Nephron (organoid): ENCODE results near the gene KSR2.

ENCODE experiments used
- H3K27ac Mint-ChIP-seq, 3 experiments: 2 replicates each; pipeline ENCODE4 v1.8.0; 2020; ENCODE audit warnings: mixed read lengths in 3 of 3, mild to moderate bottlenecking in 2 of 3, moderate library complexity in 1 of 3
- H3K27me3 Mint-ChIP-seq: 2 replicates; pipeline ENCODE4 v1.8.0; 2021; ENCODE audit warnings: low read depth, mild to moderate bottlenecking, moderate library complexity, mixed read lengths
- H3K36me3 Mint-ChIP-seq: 2 replicates; pipeline ENCODE4 v1.8.0; 2020; ENCODE audit warnings: low read depth, mixed read lengths
- H3K4me1 Mint-ChIP-seq: 2 replicates; pipeline ENCODE4 v1.8.0; 2020; ENCODE audit warnings: mixed read lengths
- H3K4me3 Mint-ChIP-seq, 3 experiments: 2 replicates each; pipeline ENCODE4 v1.8.0; 2020; ENCODE audit warnings: mild to moderate bottlenecking in 3 of 3, mixed read lengths in 3 of 3, moderate library complexity in 2 of 3
- H3K9me3 Mint-ChIP-seq: 2 replicates; pipeline ENCODE4 v1.8.0; 2020; ENCODE audit warnings: mixed read lengths
- TF ChIP-seq, protein P1 (sequence below), 3 experiments: fragments of 200-600 bp; sonication (generic); IDR thresholded peaks; one replicate each; pipeline ENCODE4 v1.5.0; 2021; ENCODE audit warnings: antibody characterized with exemption in 3 of 3; ENCODE audit not compliant: unreplicated experiment in 3 of 3

Gene KSR2

GRCh38 chr12:117440384-117440783 lies 528.4 kb downstream of the KSR2 start:
- Mint-ChIP-seq H3K9me3 (no peaks in the 10 kb centered on the region), H3K4me3 (no peak overlapping the region), H3K4me1 (peaks cover 10% of the 10 kb centered on the region), H3K36me3 (no peaks in the 10 kb centered on the region), H3K27ac (no peak overlapping the region), H3K27me3 (peaks cover 36% of the 10 kb centered on the region)
- TF ChIP-seq, protein P1, sequence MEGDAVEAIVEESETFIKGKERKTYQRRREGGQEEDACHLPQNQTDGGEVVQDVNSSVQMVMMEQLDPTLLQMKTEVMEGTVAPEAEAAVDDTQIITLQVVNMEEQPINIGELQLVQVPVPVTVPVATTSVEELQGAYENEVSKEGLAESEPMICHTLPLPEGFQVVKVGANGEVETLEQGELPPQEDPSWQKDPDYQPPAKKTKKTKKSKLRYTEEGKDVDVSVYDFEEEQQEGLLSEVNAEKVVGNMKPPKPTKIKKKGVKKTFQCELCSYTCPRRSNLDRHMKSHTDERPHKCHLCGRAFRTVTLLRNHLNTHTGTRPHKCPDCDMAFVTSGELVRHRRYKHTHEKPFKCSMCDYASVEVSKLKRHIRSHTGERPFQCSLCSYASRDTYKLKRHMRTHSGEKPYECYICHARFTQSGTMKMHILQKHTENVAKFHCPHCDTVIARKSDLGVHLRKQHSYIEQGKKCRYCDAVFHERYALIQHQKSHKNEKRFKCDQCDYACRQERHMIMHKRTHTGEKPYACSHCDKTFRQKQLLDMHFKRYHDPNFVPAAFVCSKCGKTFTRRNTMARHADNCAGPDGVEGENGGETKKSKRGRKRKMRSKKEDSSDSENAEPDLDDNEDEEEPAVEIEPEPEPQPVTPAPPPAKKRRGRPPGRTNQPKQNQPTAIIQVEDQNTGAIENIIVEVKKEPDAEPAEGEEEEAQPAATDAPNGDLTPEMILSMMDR (IDR thresholded peaks at IDR 0.05; ENCODE audit: unreplicated experiment in 3 of 3) = no peak

DNA sequence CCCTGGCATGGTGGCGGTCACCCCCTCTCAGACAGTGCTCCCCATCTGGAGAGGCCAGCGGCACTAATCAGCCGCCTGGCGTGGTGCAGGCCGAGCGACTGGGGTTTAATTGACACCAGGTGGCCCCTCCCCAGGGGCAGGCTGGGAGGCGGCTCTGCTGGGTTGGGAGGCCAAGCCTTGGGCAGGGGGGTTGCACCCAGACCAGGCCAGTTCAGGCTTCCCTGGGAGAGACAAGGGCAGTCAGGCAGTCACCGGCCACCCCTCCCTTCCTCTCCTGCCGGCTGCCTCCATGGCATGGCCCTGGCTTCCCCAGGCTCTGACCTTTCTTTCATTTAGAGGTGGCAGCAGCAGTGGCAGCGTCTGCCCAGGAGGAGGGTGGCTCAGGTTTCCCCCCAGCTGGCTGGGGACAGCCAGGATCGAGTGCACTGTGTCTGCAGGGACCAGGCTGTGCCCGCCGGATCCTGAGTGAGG lies 529.2 kb downstream of the KSR2 start:
- Mint-ChIP-seq H3K4me1 (peaks cover 10% of the 10 kb centered on the region), H3K27me3 (peaks cover 36% of the 10 kb centered on the region), H3K36me3 (no peaks in the 10 kb centered on the region), H3K9me3 (no peaks in the 10 kb centered on the region), H3K27ac (no peak overlapping the region), H3K4me3 (no peak overlapping the region)
- TF ChIP-seq, protein P1 (IDR thresholded peaks at IDR 0.05; ENCODE audit: unreplicated experiment in 3 of 3) = no peak

GRCh38 chr12:117438809-117439208 lies 530.0 kb downstream of the KSR2 start:
- no peak overlapping the region for H3K27ac Mint-ChIP-seq
- TF ChIP-seq, protein P1 (IDR thresholded peaks at IDR 0.05; ENCODE audit: unreplicated experiment in 3 of 3) = no peak
- no peak overlapping the region for H3K4me3 Mint-ChIP-seq
- peaks cover 10% of the 10 kb centered on the region for H3K4me1 Mint-ChIP-seq
- no peaks in the 10 kb centered on the region for H3K36me3 Mint-ChIP-seq
- no peaks in the 10 kb centered on the region for H3K9me3 Mint-ChIP-seq
- peaks cover 30% of the 10 kb centered on the region for H3K27me3 Mint-ChIP-seq

GRCh38 chr12:117437516-117438255 lies 531.1 kb downstream of the KSR2 start:
- H3K9me3 Mint-ChIP-seq = no peaks in the 10 kb centered on the region
- TF ChIP-seq, protein P1 (IDR thresholded peaks at IDR 0.05; ENCODE audit: unreplicated experiment in 3 of 3) = no peak
- no peaks in the 10 kb centered on the region for H3K36me3 Mint-ChIP-seq
- H3K27ac Mint-ChIP-seq = no peak overlapping the region
- H3K4me1 Mint-ChIP-seq = peaks cover 10% of the 10 kb centered on the region
- no peak overlapping the region for H3K4me3 Mint-ChIP-seq
- H3K27me3 Mint-ChIP-seq = peaks cover 22% of the 10 kb centered on the region

- TF ChIP-seq, protein P1 (IDR thresholded peaks at IDR 0.05; ENCODE audit: unreplicated experiment in 3 of 3) = no peak
- Mint-ChIP-seq H3K9me3 (no peaks in the 10 kb centered on the region), H3K36me3 (no peaks in the 10 kb centered on the region), H3K27ac (no peak overlapping the region), H3K4me3 (no peak overlapping the region), H3K4me1 (peaks cover 10% of the 10 kb centered on the region), H3K27me3 (peaks cover 4% of the 10 kb centered on the region)
These were observed 534.9 kb downstream of the KSR2 start for GRCh38 chr12:117433878-117434277.

DNA sequence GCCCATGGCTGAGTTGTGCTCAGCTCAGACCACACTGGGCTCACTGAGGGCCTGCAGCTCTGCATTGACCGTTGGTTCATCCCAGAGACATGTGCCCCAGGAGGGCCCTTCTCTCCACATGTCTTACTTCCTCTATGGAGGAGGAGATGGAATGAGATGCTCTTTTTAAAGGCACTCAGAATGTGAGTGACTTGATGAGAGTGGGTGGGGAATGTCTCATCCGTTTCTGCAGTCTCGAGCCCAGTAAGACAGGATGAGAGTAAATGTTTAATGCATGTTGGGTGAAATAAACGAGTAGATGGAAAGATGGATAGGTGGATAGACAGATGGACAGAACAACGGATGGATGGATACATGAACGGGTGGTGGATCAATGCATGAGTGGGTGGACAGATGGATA lies 538.5 kb downstream of the KSR2 start:
- Mint-ChIP-seq H3K36me3 (no peaks in the 10 kb centered on the region), H3K27ac (no peak overlapping the region), H3K4me3 (no peak overlapping the region), H3K27me3 (peaks cover 6% of the 10 kb centered on the region), H3K4me1 (no peaks in the 10 kb centered on the region), H3K9me3 (no peaks in the 10 kb centered on the region)
- TF ChIP-seq, protein P1 (IDR thresholded peaks at IDR 0.05; ENCODE audit: unreplicated experiment in 3 of 3) = no peak
